IMR-90 (cell line): ENCODE measurements around the gene TSC22D4. TPM values are rescaled to one million over a fixed set of nuclear protein-coding genes. Genes with fewer than 3 reads are reported as not detected.

ENCODE experiments used
- ATAC-seq: fragments of 200-7000 bp; cut with Tn5 transposase; 2 replicates; pipeline ENCODE4 v1.9.1; 2020; ENCODE audit warnings: low read depth, mild to moderate bottlenecking, moderate library complexity
- BruUV-seq: library from RNA; stranded (reverse); fragments of 400-500 nt; replicated peaks from 2 replicates; lab custom pipeline; 2021; lab: Mats Ljungman, UMichigan
- CTCF ChIA-PET: fragments of 300-600 bp; formaldehyde crosslinking; extraction: SDS; loops from one replicate; lab custom pipeline; 2021; ENCODE audit warnings: antibody characterized with exemption; lab: Yijun Ruan, JAX
- POLR2A ChIA-PET: fragments of 300-600 bp; sonication (Branson Sonifier 250); formaldehyde crosslinking; loops from one replicate; lab custom pipeline; 2022; ENCODE audit warnings: antibody characterized with exemption; ENCODE audit not compliant: unreplicated experiment; lab: Charles Lee
- DNase-seq: peaks from one replicate; pipeline ENCODE4 v3.0.0; 2013
- H2AFZ ChIP-seq: replicated peaks from 2 replicates; pipeline ENCODE3; 2013; ENCODE audit warnings: low read length, mild to moderate bottlenecking; ENCODE audit not compliant: poor library complexity
- H2AK5ac ChIP-seq: 2 replicates; pipeline ENCODE4 v1.6.1; 2013; ENCODE audit warnings: low read depth, low read length, inconsistent platforms
- H2AK9ac ChIP-seq: replicated peaks from 2 replicates; pipeline ENCODE3; 2013; ENCODE audit warnings: mild to moderate bottlenecking, low read depth, low read length, moderate library complexity; ENCODE audit not compliant: poor library complexity
- H2BK120ac ChIP-seq: 2 replicates; pipeline ENCODE4 v1.6.1; 2013; ENCODE audit warnings: low read depth, low read length, inconsistent platforms
- H2BK15ac ChIP-seq: 3 replicates; pipeline ENCODE4 v1.6.1; 2013; ENCODE audit warnings: low read depth, low read length, inconsistent platforms
- H2BK20ac ChIP-seq: 2 replicates; pipeline ENCODE4 v1.6.1; 2013; ENCODE audit warnings: low read depth, mild to moderate bottlenecking, inconsistent platforms, low read length, moderate library complexity
- H2BK5ac ChIP-seq: 2 replicates; pipeline ENCODE4 v1.6.1; 2013; ENCODE audit warnings: mild to moderate bottlenecking, low read depth, low read length, inconsistent platforms; ENCODE audit not compliant: poor library complexity, severe bottlenecking
- H3K14ac ChIP-seq: replicated peaks from 2 replicates; pipeline ENCODE4 v1.6.1; 2013; ENCODE audit warnings: low read depth, low read length, inconsistent platforms
- H3K18ac ChIP-seq: 2 replicates; pipeline ENCODE4 v1.6.1; 2013; ENCODE audit warnings: low read depth, low read length, control low read depth
- H3K23ac ChIP-seq: 2 replicates; pipeline ENCODE4 v1.6.1; 2013; ENCODE audit warnings: low read depth, low read length, inconsistent platforms
- H3K27ac ChIP-seq: 2 replicates; pipeline ENCODE4 v1.5.1; 2013; ENCODE audit warnings: mild to moderate bottlenecking, control low read depth, low read length; ENCODE audit not compliant: insufficient read depth
- H3K27me3 ChIP-seq: 2 replicates; pipeline ENCODE4 v1.6.1; 2013; ENCODE audit warnings: low read length; ENCODE audit not compliant: control insufficient read depth, insufficient read depth
- H3K36me3 ChIP-seq: 2 replicates; pipeline ENCODE4 v1.6.1; 2013; ENCODE audit warnings: low read length, mixed read lengths; ENCODE audit not compliant: control insufficient read depth, insufficient read depth
- H3K4ac ChIP-seq: 2 replicates; pipeline ENCODE4 v1.6.1; 2013; ENCODE audit warnings: low read depth, low read length, inconsistent platforms
- H3K4me1 ChIP-seq: 2 replicates; pipeline ENCODE4 v1.6.1; 2013; ENCODE audit warnings: low read length, mixed read lengths; ENCODE audit not compliant: control insufficient read depth, insufficient read depth
- H3K4me2 ChIP-seq: 2 replicates; pipeline ENCODE4 v1.6.1; 2013; ENCODE audit warnings: low read depth, mild to moderate bottlenecking, control low read depth, low read length, moderate library complexity
- H3K4me3 ChIP-seq: 2 replicates; pipeline ENCODE4 v1.5.1; 2013; ENCODE audit warnings: low read depth, mild to moderate bottlenecking, control low read depth, low read length, moderate library complexity; ENCODE audit not compliant: insufficient read depth
- H3K56ac ChIP-seq: 2 replicates; pipeline ENCODE4 v1.6.1; 2013; ENCODE audit warnings: low read length, inconsistent platforms; ENCODE audit not compliant: insufficient read depth; ENCODE audit errors: extremely low read depth
- H3K79me1 ChIP-seq, 2 experiments: 2 replicates each; pipeline ENCODE4 v1.6.1; 2013; ENCODE audit warnings: low read length in 2 of 2, inconsistent platforms in 1 of 2, low read depth in 1 of 2
- H3K9ac ChIP-seq: 2 replicates; pipeline ENCODE4 v1.6.1; 2013; ENCODE audit warnings: low read depth, low read length, control low read depth
- H3K9me1 ChIP-seq: 2 replicates; pipeline ENCODE4 v1.6.1; 2013; ENCODE audit warnings: low read length, inconsistent platforms; ENCODE audit not compliant: insufficient read depth
- H3K9me3 ChIP-seq: 2 replicates; pipeline ENCODE4 v1.6.1; 2013; ENCODE audit warnings: low read length; ENCODE audit not compliant: control insufficient read depth, insufficient read depth
- H4K20me1 ChIP-seq: 2 replicates; pipeline ENCODE4 v1.6.1; 2013; ENCODE audit warnings: low read length, inconsistent platforms; ENCODE audit not compliant: insufficient read depth
- H4K5ac ChIP-seq: 2 replicates; pipeline ENCODE4 v1.6.1; 2013; ENCODE audit warnings: mild to moderate bottlenecking, low read depth, low read length, control low read depth
- H4K8ac ChIP-seq, 2 experiments: 2 replicates each; pipeline ENCODE4 v1.6.1; 2013; ENCODE audit warnings: low read depth in 2 of 2, low read length in 2 of 2, control low read depth in 1 of 2, inconsistent platforms in 1 of 2
- H4K91ac ChIP-seq: 2 replicates; pipeline ENCODE4 v1.6.1; 2013; ENCODE audit warnings: low read depth, low read length, inconsistent platforms; ENCODE audit not compliant: insufficient read depth
- BHLHE40 ChIP-seq: fragments of 150-350 bp; IDR thresholded peaks from 2 replicates; pipeline ENCODE4 v1.6.1; 2016; ENCODE audit warnings: mild to moderate bottlenecking, low read depth, low read length
- CEBPB ChIP-seq: IDR thresholded peaks from 2 replicates; pipeline ENCODE4 v1.6.1; 2012; ENCODE audit warnings: low read depth, low read length, improper control_type of control experiment
- CHD1 ChIP-seq: IDR thresholded peaks from 2 replicates; pipeline ENCODE4 v1.6.1; 2012; ENCODE audit warnings: low read depth, low read length, improper control_type of control experiment
- FOS ChIP-seq: fragments of 150-350 bp; IDR thresholded peaks from 2 replicates; pipeline ENCODE4 v1.6.1; 2016; ENCODE audit warnings: low read depth, low read length
- MAFK ChIP-seq: IDR thresholded peaks from 2 replicates; pipeline ENCODE4 v1.6.1; 2012; ENCODE audit warnings: low read depth, low read length, improper control_type of control experiment
- MAZ ChIP-seq: IDR thresholded peaks from 2 replicates; pipeline ENCODE4 v1.6.1; 2012; ENCODE audit warnings: low read depth, mild to moderate bottlenecking, low read length, improper control_type of control experiment, moderate library complexity, borderline replicate concordance
- MXI1 ChIP-seq: IDR thresholded peaks from 2 replicates; pipeline ENCODE4 v1.6.1; 2012; ENCODE audit warnings: low read depth, mild to moderate bottlenecking, low read length, moderate library complexity, borderline replicate concordance
- NFE2L2 ChIP-seq: fragments of 150-350 bp; IDR thresholded peaks from 2 replicates; pipeline ENCODE4 v1.6.1; 2016; ENCODE audit warnings: low read depth, mild to moderate bottlenecking, low read length
- POLR2A ChIP-seq: IDR thresholded peaks from 2 replicates; pipeline ENCODE4 v1.6.1; 2012; ENCODE audit warnings: mild to moderate bottlenecking, low read depth, low read length
- RAD21 ChIP-seq: IDR thresholded peaks from 2 replicates; pipeline ENCODE4 v1.6.1; 2012; ENCODE audit warnings: low read length, improper control_type of control experiment
- RCOR1 ChIP-seq: IDR thresholded peaks from 2 replicates; pipeline ENCODE4 v1.6.1; 2012; ENCODE audit warnings: mild to moderate bottlenecking, low read length, improper control_type of control experiment; ENCODE audit not compliant: insufficient replicate concordance
- RFX5 ChIP-seq: IDR thresholded peaks from 2 replicates; pipeline ENCODE4 v1.8.0; 2012; ENCODE audit warnings: low read depth, mild to moderate bottlenecking, low read length, moderate library complexity
- SMC3 ChIP-seq: fragments of 150-350 bp; IDR thresholded peaks from 2 replicates; pipeline ENCODE4 v1.6.1; 2016; ENCODE audit warnings: low read depth, mild to moderate bottlenecking, antibody characterized with exemption, low read length, moderate library complexity
- WGBS, 2 experiments: methylation state at CpG; one replicate each; pipeline versions ENCODE4 v1.1.5 to v1.1.7; 2013; ENCODE audit warnings: missing lambda C conversion rate in 2 of 2; ENCODE audit not compliant: insufficient read length in 1 of 2; ENCODE audit errors: extremely low coverage in 2 of 2; 5-methylcytosine and 5-hydroxymethylcytosine counted together
- dilution Hi-C: fragments of 300-500 bp; cut with HindIII; formaldehyde crosslinking; loops from one replicate; pipeline ENCODE4 v1.14.3; 2018; ENCODE audit warnings: low sequenced_read_pairs; ENCODE audit not compliant: unreplicated experiment
- in situ Hi-C: fragments of 300-500 bp; cut with MboI; formaldehyde crosslinking; loops from 3 replicates; pipeline ENCODE4 v1.14.3; 2019; ENCODE audit warnings: low sequenced_read_pairs, inconsistent platforms, mixed read lengths
- intact Hi-C: fragments of 100-400 bp; cut with micrococcal nuclease; formaldehyde crosslinking; loops from 2 replicates; pipeline ENCODE4 v1.10.0; 2022
- polyA plus RNA-seq, 3 experiments: library from polyadenylated mRNA; depleted of rRNA; stranded (reverse); fragments of >200 nt; gene quantifications; 2 replicates each; pipeline ENCODE4 v1.2.3, GENCODE V29; 2012; ENCODE audit warnings: low replicate concordance in 1 of 3
- total RNA-seq: library from RNA; depleted of rRNA; stranded (reverse); fragments of >200 nt; gene quantifications from 2 replicates; pipeline ENCODE4 v1.2.3, GENCODE V29; 2012
- TF ChIP-seq, protein P1 (sequence below): conservative IDR thresholded peaks from 2 replicates; pipeline ENCODE4 v1.5.1; 2012; ENCODE audit warnings: mild to moderate bottlenecking, low read depth, low read length, improper control_type of control experiment
- TF ChIP-seq, protein P2 (sequence below): fragments of 150-350 bp; IDR thresholded peaks from 2 replicates; pipeline ENCODE4 v1.6.1; 2016; ENCODE audit warnings: low read depth, mild to moderate bottlenecking, low read length, moderate library complexity, borderline replicate concordance
- TF ChIP-seq, protein P3 (sequence below): fragments of 150-350 bp; IDR thresholded peaks from 2 replicates; pipeline ENCODE4 v1.6.1; 2017; ENCODE audit warnings: mild to moderate bottlenecking, antibody characterized with exemption, low read length, low read depth

TSC22D4 gene
- total and polyA plus RNA-seq, 2 of the 4 experiments (the other 2 are of a cell fraction) = 9.3 to 29.9 TPM

DNA sequence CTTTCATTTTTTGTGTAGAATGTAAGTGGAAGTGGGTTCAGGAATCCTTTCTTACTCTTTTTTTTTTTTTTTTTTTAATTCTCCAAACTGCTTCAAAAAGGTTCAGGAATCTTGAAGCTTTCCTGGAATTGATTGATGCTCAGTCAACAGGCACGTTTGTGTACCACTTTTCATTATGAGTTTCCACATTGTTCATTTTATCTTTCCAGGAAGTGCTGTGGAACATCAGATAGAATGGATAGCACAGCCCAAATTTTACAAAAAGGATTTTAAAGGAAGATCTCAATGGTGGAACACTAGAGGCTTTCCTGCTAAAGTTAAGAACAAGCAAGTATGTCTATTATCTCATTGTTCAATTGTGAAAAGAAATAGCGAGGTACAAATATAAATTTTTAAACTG, 40.8 kb downstream of the TSC22D4 start:
- H3K9me1 ChIP-seq = peaks cover 17% of the 10 kb centered on the region
- H3K4me1 ChIP-seq = peaks cover 10% of the 10 kb centered on the region
- 0 out of 3 replicates have a peak overlapping the region, but pooled peaks have one; percentile 52 for H2BK15ac ChIP-seq
- ATAC-seq (no peak), DNase-seq (no peak)
- no peak overlapping the region for H4K5ac ChIP-seq
- H2BK5ac ChIP-seq = peak overlapping the region; percentile 38
- H3K4me2 ChIP-seq = no peak overlapping the region
- no CpG with 5 or more reads among the region's 2 CpGs for WGBS, 2 experiments
- ChIA-PET CTCF (interaction anchor here (0.6 kb wide), 1 partner anchor 12 kb away, joined by 4 read pairs; no protein-coding TSS in a partner anchor), POLR2A (no interaction called here)
- H4K20me1 ChIP-seq = 0 out of 2 replicates have a peak, but pooled peaks cover 3% of the 10 kb centered on the region
- H2BK120ac ChIP-seq = peak overlapping the region; percentile 30; the same call in 1 of the 2 replicates
- H3K36me3 ChIP-seq = peaks cover 17% of the 10 kb centered on the region
- H4K8ac ChIP-seq = no peak overlapping the region; a peak in 1 of 4 replicates
- H2BK20ac ChIP-seq = peak overlapping the region; percentile 34; the same call in 1 of the 2 replicates
- in situ Hi-C loops = loop anchor here (25.0 kb wide), 1 partner anchor 674 kb away; no protein-coding TSS in a partner anchor
- no peaks in the 10 kb centered on the region for H3K9me3 ChIP-seq
- no TSS peak for BruUV-seq
- no peak overlapping the region for H3K4me3 ChIP-seq
- H3K9ac ChIP-seq = no peak overlapping the region
- H2AK5ac ChIP-seq = no peak overlapping the region
- no peak overlapping the region for H3K23ac ChIP-seq
- no peak overlapping the region for H3K18ac ChIP-seq
- TF ChIP-seq BHLHE40 (no peak), CHD1 (no peak), RAD21 (no peak), FOS (no peak), MXI1 (no peak), SMC3 (no peak), CEBPB (no peak), MAFK (no peak), RCOR1 (no peak), RFX5 (no peak), MAZ (no peak), POLR2A (no peak), NFE2L2 (no peak)
- TF ChIP-seq, protein P1, sequence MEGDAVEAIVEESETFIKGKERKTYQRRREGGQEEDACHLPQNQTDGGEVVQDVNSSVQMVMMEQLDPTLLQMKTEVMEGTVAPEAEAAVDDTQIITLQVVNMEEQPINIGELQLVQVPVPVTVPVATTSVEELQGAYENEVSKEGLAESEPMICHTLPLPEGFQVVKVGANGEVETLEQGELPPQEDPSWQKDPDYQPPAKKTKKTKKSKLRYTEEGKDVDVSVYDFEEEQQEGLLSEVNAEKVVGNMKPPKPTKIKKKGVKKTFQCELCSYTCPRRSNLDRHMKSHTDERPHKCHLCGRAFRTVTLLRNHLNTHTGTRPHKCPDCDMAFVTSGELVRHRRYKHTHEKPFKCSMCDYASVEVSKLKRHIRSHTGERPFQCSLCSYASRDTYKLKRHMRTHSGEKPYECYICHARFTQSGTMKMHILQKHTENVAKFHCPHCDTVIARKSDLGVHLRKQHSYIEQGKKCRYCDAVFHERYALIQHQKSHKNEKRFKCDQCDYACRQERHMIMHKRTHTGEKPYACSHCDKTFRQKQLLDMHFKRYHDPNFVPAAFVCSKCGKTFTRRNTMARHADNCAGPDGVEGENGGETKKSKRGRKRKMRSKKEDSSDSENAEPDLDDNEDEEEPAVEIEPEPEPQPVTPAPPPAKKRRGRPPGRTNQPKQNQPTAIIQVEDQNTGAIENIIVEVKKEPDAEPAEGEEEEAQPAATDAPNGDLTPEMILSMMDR = no peak
- TF ChIP-seq, protein P2, sequence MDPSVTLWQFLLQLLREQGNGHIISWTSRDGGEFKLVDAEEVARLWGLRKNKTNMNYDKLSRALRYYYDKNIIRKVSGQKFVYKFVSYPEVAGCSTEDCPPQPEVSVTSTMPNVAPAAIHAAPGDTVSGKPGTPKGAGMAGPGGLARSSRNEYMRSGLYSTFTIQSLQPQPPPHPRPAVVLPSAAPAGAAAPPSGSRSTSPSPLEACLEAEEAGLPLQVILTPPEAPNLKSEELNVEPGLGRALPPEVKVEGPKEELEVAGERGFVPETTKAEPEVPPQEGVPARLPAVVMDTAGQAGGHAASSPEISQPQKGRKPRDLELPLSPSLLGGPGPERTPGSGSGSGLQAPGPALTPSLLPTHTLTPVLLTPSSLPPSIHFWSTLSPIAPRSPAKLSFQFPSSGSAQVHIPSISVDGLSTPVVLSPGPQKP = no peak
- TF ChIP-seq, protein P3, sequence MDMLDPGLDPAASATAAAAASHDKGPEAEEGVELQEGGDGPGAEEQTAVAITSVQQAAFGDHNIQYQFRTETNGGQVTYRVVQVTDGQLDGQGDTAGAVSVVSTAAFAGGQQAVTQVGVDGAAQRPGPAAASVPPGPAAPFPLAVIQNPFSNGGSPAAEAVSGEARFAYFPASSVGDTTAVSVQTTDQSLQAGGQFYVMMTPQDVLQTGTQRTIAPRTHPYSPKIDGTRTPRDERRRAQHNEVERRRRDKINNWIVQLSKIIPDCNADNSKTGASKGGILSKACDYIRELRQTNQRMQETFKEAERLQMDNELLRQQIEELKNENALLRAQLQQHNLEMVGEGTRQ = no peak
- dilution Hi-C loops = no loop called here
- H2AK9ac ChIP-seq = no peak overlapping the region
- H3K4ac ChIP-seq = no peak overlapping the region
- intact Hi-C loops = no loop called here
- no peak overlapping the region for H3K56ac ChIP-seq
- H3K14ac ChIP-seq = no peak overlapping the region
- H4K91ac ChIP-seq = peak overlapping the region; percentile 17; the same call in 1 of the 2 replicates
- no peaks in the 10 kb centered on the region for H3K27me3 ChIP-seq
- H3K27ac ChIP-seq = no peak overlapping the region
- peaks cover 15 to 36% of the 10 kb centered on the region in 2 experiments for H3K79me1 ChIP-seq
- no peak overlapping the region for H2AFZ ChIP-seq
